PC-9 (cell line): Measurements from ENCODE around the gene PRR5. TPM values are rescaled to one million over a fixed set of nuclear protein-coding genes. Genes with fewer than 3 reads are reported as not detected.
"Not testable (repeated sequence)": the region's sequence is repeated elsewhere in the genome, so short reads cannot be mapped to it uniquely, and the experiment has no call there.

ENCODE experiments used
- Bru-seq: library from RNA; stranded (reverse); fragments of 400-500 nt; gene quantifications from one replicate; lab custom pipeline; 2021; lab: Mats Ljungman, UMichigan
- BruChase-seq, 2 experiments: library from RNA; stranded (reverse); fragments of 400-500 nt; gene quantifications; one replicate each; lab custom pipeline; 2021; lab: Mats Ljungman, UMichigan
- BruUV-seq: library from RNA; stranded (reverse); fragments of 400-500 nt; replicated peaks from 2 replicates; lab custom pipeline; 2021; lab: Mats Ljungman, UMichigan
- CTCF ChIA-PET: fragments of 300-600 bp; sonication (Branson Sonifier 250); formaldehyde crosslinking; loops from one replicate; lab custom pipeline; 2022; ENCODE audit warnings: antibody characterized with exemption; lab: Charles Lee
- POLR2A ChIA-PET: fragments of 300-600 bp; sonication (Branson Sonifier 250); formaldehyde crosslinking; loops from one replicate; lab custom pipeline; 2022; ENCODE audit warnings: antibody characterized with exemption; ENCODE audit not compliant: unreplicated experiment; lab: Charles Lee
- DNase-seq, 2 experiments: peaks; one replicate each; pipeline versions ENCODE4 v3.0.0 to v3.0.0-alpha.2; 2015 to 2022; ENCODE audit warnings: mixed read lengths in 1 of 2
- H2AFZ ChIP-seq: fragments of 200-600 bp; sonication (generic); 2 replicates; pipeline ENCODE4 v1.8.1; 2017; ENCODE audit warnings: antibody characterized with exemption
- H3F3A ChIP-seq: fragments of 200-600 bp; sonication (generic); 2 replicates; pipeline ENCODE4 v1.8.1; 2017; ENCODE audit warnings: antibody characterized with exemption, mild to moderate bottlenecking, low read depth; ENCODE audit not compliant: insufficient read depth
- H3K27ac ChIP-seq: fragments of 200-600 bp; sonication (generic); 2 replicates; pipeline ENCODE4 v1.6.1; 2016; ENCODE audit warnings: mixed run types
- H3K27me3 ChIP-seq: fragments of 200-600 bp; sonication (generic); 2 replicates; pipeline ENCODE4 v1.6.1; 2016; ENCODE audit warnings: low read depth, mixed run types; ENCODE audit not compliant: insufficient read depth
- H3K36me3 ChIP-seq: fragments of 200-600 bp; sonication (generic); 2 replicates; pipeline ENCODE4 v1.6.1; 2016; ENCODE audit warnings: low read depth, mixed run types
- H3K4me1 ChIP-seq: fragments of 200-600 bp; sonication (generic); replicated peaks from 2 replicates; pipeline ENCODE4 v1.6.1; 2016; ENCODE audit warnings: mixed run types; ENCODE audit not compliant: insufficient read depth
- H3K4me2 ChIP-seq: fragments of 200-600 bp; sonication (generic); 2 replicates; pipeline ENCODE4 v1.6.1; 2017; ENCODE audit warnings: mixed run types
- H3K4me3 ChIP-seq: fragments of 200-600 bp; sonication (generic); 2 replicates; pipeline ENCODE4 v1.6.1; 2016; ENCODE audit warnings: mixed run types
- H3K79me2 ChIP-seq: fragments of 200-600 bp; sonication (generic); 2 replicates; pipeline ENCODE4 v1.6.1; 2017; ENCODE audit warnings: low read depth, mixed run types
- H3K9me2 ChIP-seq: fragments of 200-600 bp; sonication (generic); 2 replicates; pipeline ENCODE4 v1.8.1; 2017; ENCODE audit warnings: mild to moderate bottlenecking; ENCODE audit not compliant: insufficient read depth
- H3K9me3 ChIP-seq: fragments of 200-600 bp; sonication (generic); 2 replicates; pipeline ENCODE4 v1.8.1; 2016; ENCODE audit warnings: low read depth; ENCODE audit not compliant: insufficient read depth
- H4K20me1 ChIP-seq: fragments of 200-600 bp; sonication (generic); 2 replicates; pipeline ENCODE4 v1.8.1; 2017; ENCODE audit not compliant: insufficient read depth
- CTCF ChIP-seq: fragments of 200-600 bp; sonication (generic); conservative IDR thresholded peaks from 2 replicates; pipeline ENCODE4 v1.6.1; 2017; ENCODE audit warnings: mixed run types, antibody characterized with exemption, mild to moderate bottlenecking, moderate library complexity
- EZH2 ChIP-seq: fragments of 200-600 bp; sonication (generic); IDR thresholded peaks from 2 replicates; pipeline ENCODE4 v1.8.0; 2017; ENCODE audit warnings: antibody characterized with exemption, low read depth
- intact Hi-C: fragments of 100-400 bp; cut with micrococcal nuclease; formaldehyde crosslinking; loops from one replicate; pipeline ENCODE4 v1.10.0; 2022; ENCODE audit not compliant: unreplicated experiment
- long read RNA-seq: library from polyadenylated mRNA; stranded (forward); transcript quantifications from one replicate; pipeline ENCODE4 v2.0.0, GENCODE V29; 2022
- total RNA-seq: library from RNA; stranded (reverse); gene quantifications from 2 replicates; pipeline ENCODE4 v1.2.3, GENCODE V29; 2021

Gene PRR5
- total RNA-seq = 22.1 and 27.3 TPM in 2 replicates
- Bru-seq, nascent RNA = percentile 30 among the genes with signal in this experiment
- BruChase-seq, experiment 1, labeled RNA remaining after a 2-hour chase = percentile 28 among the genes with signal in this experiment
- percentile 41 among the genes with signal in this experiment for BruChase-seq, experiment 2, labeled RNA remaining after a 6-hour chase
- long read RNA-seq, transcript PRR5-202 (8 exons, 1,878 nt) = major isoform, 21 of 37 reads
- long read RNA-seq, partial matches to known transcripts = 1 of 37 reads
- long read RNA-seq, other reads (novel, unspliced or antisense) = 9 of 37 reads

- H3K27ac ChIP-seq = no peak within 1 kb of the TSS
- peaks cover 4% of the 10 kb centered on the region; the same call in 1 of the 2 replicates for H3K79me2 ChIP-seq
- peak within 1 kb of the TSS; percentile 92 for H3K4me3 ChIP-seq
- peak in 1 of 2 experiments; percentile 73 for DNase-seq
- TF ChIP-seq CTCF = no peak
- TF ChIP-seq EZH2 = no peak
- no peaks in the 10 kb centered on the region for H3K9me3 ChIP-seq
- H3F3A ChIP-seq = peaks cover 26% of the 10 kb centered on the region
- peak within 1 kb of the TSS; percentile 85 for H2AFZ ChIP-seq
- peaks cover 5% of the 10 kb centered on the region; the same call in 1 of the 2 replicates for H4K20me1 ChIP-seq
- no peaks in the 10 kb centered on the region for H3K9me2 ChIP-seq
- peaks cover 8% of the 10 kb centered on the region; the same call in 1 of the 2 replicates for H3K4me1 ChIP-seq
- BruUV-seq = no TSS peak
- POLR2A ChIA-PET = interaction anchor here (0.8 kb wide), 1 partner anchor 464 kb away, joined by 3 read pairs; no protein-coding TSS in a partner anchor
- H3K27me3 ChIP-seq = 0 out of 2 replicates have a peak, but pooled peaks cover 6% of the 10 kb centered on the region
- CTCF ChIA-PET = no interaction called here
- H3K36me3 ChIP-seq = no peaks in the 10 kb centered on the region
- intact Hi-C loops = no loop called here
- H3K4me2 ChIP-seq = peak within 1 kb of the TSS; percentile 98
Observed at GRCh38 chr22:44701824-44702478, at the start of gene PRR5. Gene PRR5 (plus strand): TSS chr22:44702204. CDS start chr22:44702475, 271 bp downstream.

- H3K79me2 ChIP-seq, H4K20me1 ChIP-seq, H3K36me3 ChIP-seq, intact Hi-C loops, H3K9me2 ChIP-seq, H2AFZ ChIP-seq, H3K4me1 ChIP-seq, DNase-seq, H3K27ac ChIP-seq, H3K4me2 ChIP-seq, POLR2A ChIA-PET, BruUV-seq, H3F3A ChIP-seq, CTCF ChIA-PET, H3K9me3 ChIP-seq, H3K4me3 ChIP-seq: not testable (repeated sequence)
- H3K27me3 ChIP-seq = peaks cover 55% of the 10 kb centered on the region
Observed at GRCh38 chr22:44652866-44653265, 49.1 kb upstream of the PRR5 start.

GRCh38 chr22:44658311-44658953 lies 43.6 kb upstream of the PRR5 start:
- Histone ChIP-seq H3F3A (no peaks in the 10 kb centered on the region), H3K4me1 (no peaks in the 10 kb centered on the region), H3K36me3 (no peaks in the 10 kb centered on the region), H4K20me1 (no peaks in the 10 kb centered on the region), H2AFZ (no peak overlapping the region), H3K4me3 (no peak overlapping the region), H3K27me3 (peaks cover 43% of the 10 kb centered on the region), H3K79me2 (no peaks in the 10 kb centered on the region), H3K9me3 (no peaks in the 10 kb centered on the region), H3K27ac (no peak overlapping the region), H3K9me2 (no peaks in the 10 kb centered on the region), H3K4me2 (no peak overlapping the region)
- no peak for TF ChIP-seq EZH2
- TF ChIP-seq CTCF = no peak
- ChIA-PET CTCF (no interaction called here), POLR2A (no interaction called here)
- no peak for DNase-seq
- BruUV-seq = no TSS peak
- intact Hi-C loops = no loop called here
